GM12878 (cell line): Measurements from ENCODE around the gene CD84. TPM values are rescaled to one million over a fixed set of nuclear protein-coding genes. Genes with fewer than 3 reads are reported as not detected.

Experiments used
- CHD2 ChIP-seq: IDR thresholded peaks from 2 replicates; pipeline ENCODE4 v1.6.1; 2011; ENCODE audit warnings: low read depth, low read length, improper control_type of control experiment, borderline replicate concordance
- EED ChIP-seq: sonication (generic); IDR thresholded peaks from 2 replicates; pipeline ENCODE4 v1.6.1; 2016; ENCODE audit warnings: antibody characterized with exemption, low read depth
- EGR1 ChIP-seq, 2 experiments: IDR thresholded peaks; 1 replicate in 1 of 2; 2 replicates in 1 of 2; pipeline ENCODE4 v1.6.1; 2011 to 2012; ENCODE audit warnings: low read depth in 2 of 2, low read length in 2 of 2, borderline replicate concordance in 1 of 2, mild to moderate bottlenecking in 1 of 2, moderate library complexity in 1 of 2
- FOXM1 ChIP-seq: IDR thresholded peaks from 2 replicates; pipeline ENCODE4 v1.6.1; 2012; ENCODE audit warnings: low read depth, mild to moderate bottlenecking, inconsistent platforms, low read length, moderate library complexity
- LARP7 ChIP-seq: fragments of 450-650 bp; IDR thresholded peaks from 2 replicates; pipeline ENCODE4 v1.6.1; 2017; ENCODE audit warnings: mild to moderate bottlenecking
- MEF2A ChIP-seq: IDR thresholded peaks from 2 replicates; pipeline ENCODE4 v1.6.1; 2011; ENCODE audit warnings: low read depth, mild to moderate bottlenecking, low read length, moderate library complexity; ENCODE audit not compliant: insufficient read depth
- MTA2 ChIP-seq: fragments of 450-650 bp; IDR thresholded peaks from 2 replicates; pipeline ENCODE4 v1.6.1; 2016; ENCODE audit warnings: low read depth, mild to moderate bottlenecking, moderate library complexity
- PML ChIP-seq: IDR thresholded peaks from 2 replicates; pipeline ENCODE4 v1.6.1; 2012; ENCODE audit warnings: low read length, inconsistent platforms
- SREBF2 ChIP-seq: IDR thresholded peaks from 2 replicates; pipeline ENCODE4 v1.6.1; 2012; ENCODE audit warnings: mild to moderate bottlenecking, low read length
- SRF ChIP-seq, 2 experiments: IDR thresholded peaks; 2 replicates each; pipeline ENCODE4 v1.6.1; 2011; ENCODE audit warnings: low read depth in 2 of 2, low read length in 2 of 2, mild to moderate bottlenecking in 1 of 2, moderate library complexity in 1 of 2
- STAT1 ChIP-seq: fragments of 450-650 bp; conservative IDR thresholded peaks from 2 replicates; pipeline ENCODE4 v1.6.1; 2014; ENCODE audit warnings: antibody characterized with exemption, mild to moderate bottlenecking
- STAT3 ChIP-seq: IDR thresholded peaks from 2 replicates; pipeline ENCODE4 v1.6.1; 2011; ENCODE audit warnings: low read depth, low read length, improper control_type of control experiment
- SUZ12 ChIP-seq: fragments of 200-600 bp; sonication (generic); IDR thresholded peaks from one replicate; pipeline ENCODE4 v1.6.1; 2018; ENCODE audit warnings: antibody characterized with exemption, mild to moderate bottlenecking; ENCODE audit not compliant: unreplicated experiment
- TAF1 ChIP-seq: IDR thresholded peaks from 2 replicates; pipeline ENCODE4 v1.6.1; 2011; ENCODE audit warnings: mild to moderate bottlenecking, low read depth, low read length, borderline replicate concordance
- ZBED1 ChIP-seq: IDR thresholded peaks from 2 replicates; pipeline ENCODE4 v1.6.1; 2016; ENCODE audit warnings: borderline replicate concordance
- polyA plus RNA-seq, 11 experiments: library from polyadenylated mRNA; depleted of rRNA in 4 of 11; unstranded in 6 of 11; stranded (reverse) in 5 of 11; fragments of >200 nt; fragmentation: Nextera tagmentation in 4 of 11; fragmentation: Illumina TruSeq in 1 of 11; extraction: Ambion mirVana in 4 of 11; extraction: Trizol in 1 of 11; gene quantifications; 1 replicate in 1 of 11; 2 replicates in 10 of 11; pipeline versions ENCODE4 v1.2.1 to v1.2.3, GENCODE V29; 2011 to 2016; ENCODE audit warnings: inconsistent platforms in 2 of 11, missing spikeins in 2 of 11, low read depth in 1 of 11
- total RNA-seq, 4 experiments: library from RNA; depleted of rRNA in 3 of 4; stranded (reverse); fragments of >200 nt in 3 of 4; fragmentation: Illumina TruSeq in 1 of 4; extraction: Trizol in 1 of 4; gene quantifications; 2 replicates each; pipeline versions ENCODE4 v1.2.1 to v1.2.3, GENCODE V29; 2013 to 2021
- TF ChIP-seq, protein P1 (sequence below), 3 experiments: IDR thresholded peaks in 2 of 3; conservative IDR thresholded peaks in 1 of 3; 2 replicates each; pipeline ENCODE4 v1.5.1; 2011; ENCODE audit warnings: low read depth in 3 of 3, low read length in 3 of 3, mild to moderate bottlenecking in 3 of 3, control low read depth in 2 of 3, moderate library complexity in 2 of 3, inconsistent platforms in 1 of 3, mixed read lengths in 1 of 3; ENCODE audit not compliant: control insufficient read depth in 2 of 3, insufficient read depth in 1 of 3; ENCODE audit errors: extremely low read depth in 1 of 3
- TF ChIP-seq, protein P2 (sequence below): fragments of 450-650 bp; IDR thresholded peaks from 2 replicates; pipeline ENCODE4 v1.6.1; 2016; ENCODE audit warnings: mild to moderate bottlenecking
- TF ChIP-seq, protein P3 (sequence below): IDR thresholded peaks from 2 replicates; pipeline ENCODE4 v1.6.1; 2011; ENCODE audit warnings: mild to moderate bottlenecking, low read depth, low read length, moderate library complexity; ENCODE audit not compliant: insufficient replicate concordance
- TF ChIP-seq, protein P4 (sequence below): IDR thresholded peaks from 2 replicates; pipeline ENCODE4 v1.6.1; 2012; ENCODE audit warnings: low read depth, low read length, improper control_type of control experiment
- TF ChIP-seq, protein P5 (sequence below): fragments of 450-650 bp; formaldehyde crosslinking; IDR thresholded peaks from 2 replicates; pipeline ENCODE4 v1.5.0; 2022; ENCODE audit warnings: mild to moderate bottlenecking, missing genetic modification characterization

The CD84 gene
- total and polyA plus RNA-seq, 10 of the 15 experiments (the other 5 are each of a cell fraction or from before 2014, with no cell fraction given), result 3.4 to 20.3 (median 11.7) TPM

DNA sequence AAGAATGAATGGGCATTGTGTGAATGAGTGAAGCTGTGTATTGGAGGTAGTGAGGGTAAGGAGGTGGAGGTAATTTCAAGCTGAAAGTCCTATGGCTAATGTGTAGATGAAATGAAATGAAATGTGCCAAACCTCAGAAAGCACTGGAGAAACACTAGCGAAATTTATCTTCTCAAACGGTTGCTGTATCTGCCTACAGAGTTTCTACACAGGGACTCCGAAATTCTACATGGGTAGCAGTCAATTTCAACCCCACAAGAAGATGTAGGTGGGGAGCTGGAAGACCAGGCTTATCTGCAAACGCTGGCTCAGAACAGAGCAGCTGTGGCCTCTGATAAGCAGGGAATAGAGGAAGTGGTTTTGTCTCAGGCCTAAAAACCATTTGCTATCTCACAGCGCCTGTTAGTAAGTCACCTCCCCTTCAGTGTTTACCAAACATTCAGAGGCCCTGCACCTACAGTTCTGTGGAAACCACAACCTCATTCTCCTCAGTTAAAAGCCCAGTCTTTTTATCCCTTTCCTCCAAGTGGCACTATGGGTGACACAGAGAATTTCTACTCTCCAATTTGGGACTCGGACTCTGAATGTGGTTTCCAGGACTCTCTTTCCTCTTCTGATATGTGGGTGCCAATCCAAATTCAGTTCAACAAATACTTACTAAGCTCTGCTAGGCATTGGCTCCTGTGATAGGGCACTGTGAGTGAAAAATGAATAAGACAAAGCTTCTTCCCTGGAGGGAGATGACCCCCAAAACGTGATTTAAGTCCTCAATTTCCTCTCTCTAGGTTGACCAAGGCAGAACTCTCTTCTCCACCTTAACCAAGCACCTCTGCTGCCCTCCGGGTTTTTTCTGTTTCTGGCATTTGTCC is 39.1 kb downstream of the CD84 start (continued):
- no peak; the same call in 1 of the 2 replicates for TF ChIP-seq MEF2A
- peak; percentile 48; the same call in 1 of the 2 replicates for TF ChIP-seq PML
- TF ChIP-seq, protein P1, sequence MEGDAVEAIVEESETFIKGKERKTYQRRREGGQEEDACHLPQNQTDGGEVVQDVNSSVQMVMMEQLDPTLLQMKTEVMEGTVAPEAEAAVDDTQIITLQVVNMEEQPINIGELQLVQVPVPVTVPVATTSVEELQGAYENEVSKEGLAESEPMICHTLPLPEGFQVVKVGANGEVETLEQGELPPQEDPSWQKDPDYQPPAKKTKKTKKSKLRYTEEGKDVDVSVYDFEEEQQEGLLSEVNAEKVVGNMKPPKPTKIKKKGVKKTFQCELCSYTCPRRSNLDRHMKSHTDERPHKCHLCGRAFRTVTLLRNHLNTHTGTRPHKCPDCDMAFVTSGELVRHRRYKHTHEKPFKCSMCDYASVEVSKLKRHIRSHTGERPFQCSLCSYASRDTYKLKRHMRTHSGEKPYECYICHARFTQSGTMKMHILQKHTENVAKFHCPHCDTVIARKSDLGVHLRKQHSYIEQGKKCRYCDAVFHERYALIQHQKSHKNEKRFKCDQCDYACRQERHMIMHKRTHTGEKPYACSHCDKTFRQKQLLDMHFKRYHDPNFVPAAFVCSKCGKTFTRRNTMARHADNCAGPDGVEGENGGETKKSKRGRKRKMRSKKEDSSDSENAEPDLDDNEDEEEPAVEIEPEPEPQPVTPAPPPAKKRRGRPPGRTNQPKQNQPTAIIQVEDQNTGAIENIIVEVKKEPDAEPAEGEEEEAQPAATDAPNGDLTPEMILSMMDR (IDR thresholded peaks at IDR 0.05 in 2 of 3, conservative IDR thresholded peaks at IDR 0.05 in 1 of 3; ENCODE audit: control insufficient read depth in 2 of 3, extremely low read depth in 1 of 3, insufficient read depth in 1 of 3, low read depth in 3 of 3, low read length in 3 of 3), result no peak
- TF ChIP-seq, protein P2, sequence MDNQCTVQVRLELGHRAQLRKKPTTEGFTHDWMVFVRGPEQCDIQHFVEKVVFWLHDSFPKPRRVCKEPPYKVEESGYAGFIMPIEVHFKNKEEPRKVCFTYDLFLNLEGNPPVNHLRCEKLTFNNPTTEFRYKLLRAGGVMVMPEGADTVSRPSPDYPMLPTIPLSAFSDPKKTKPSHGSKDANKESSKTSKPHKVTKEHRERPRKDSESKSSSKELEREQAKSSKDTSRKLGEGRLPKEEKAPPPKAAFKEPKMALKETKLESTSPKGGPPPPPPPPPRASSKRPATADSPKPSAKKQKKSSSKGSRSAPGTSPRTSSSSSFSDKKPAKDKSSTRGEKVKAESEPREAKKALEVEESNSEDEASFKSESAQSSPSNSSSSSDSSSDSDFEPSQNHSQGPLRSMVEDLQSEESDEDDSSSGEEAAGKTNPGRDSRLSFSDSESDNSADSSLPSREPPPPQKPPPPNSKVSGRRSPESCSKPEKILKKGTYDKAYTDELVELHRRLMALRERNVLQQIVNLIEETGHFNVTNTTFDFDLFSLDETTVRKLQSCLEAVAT, result peak; percentile 78
- TF ChIP-seq SRF (IDR thresholded peaks at IDR 0.05; ENCODE audit: low read depth in 2 of 2, low read length in 2 of 2), result no peak
- TF ChIP-seq ZBED1, result peak; percentile 75; the same call in 1 of the 2 replicates
- TF ChIP-seq, protein P3, sequence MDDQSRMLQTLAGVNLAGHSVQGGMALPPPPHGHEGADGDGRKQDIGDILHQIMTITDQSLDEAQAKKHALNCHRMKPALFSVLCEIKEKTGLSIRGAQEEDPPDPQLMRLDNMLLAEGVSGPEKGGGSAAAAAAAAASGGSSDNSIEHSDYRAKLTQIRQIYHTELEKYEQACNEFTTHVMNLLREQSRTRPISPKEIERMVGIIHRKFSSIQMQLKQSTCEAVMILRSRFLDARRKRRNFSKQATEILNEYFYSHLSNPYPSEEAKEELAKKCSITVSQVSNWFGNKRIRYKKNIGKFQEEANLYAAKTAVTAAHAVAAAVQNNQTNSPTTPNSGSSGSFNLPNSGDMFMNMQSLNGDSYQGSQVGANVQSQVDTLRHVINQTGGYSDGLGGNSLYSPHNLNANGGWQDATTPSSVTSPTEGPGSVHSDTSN, result no peak
- TF ChIP-seq TAF1, result peak; percentile 71
- TF ChIP-seq STAT3, result no peak
- TF ChIP-seq SREBF2, result no peak
- TF ChIP-seq CHD2, result 0 out of 2 replicates have a peak, but pooled peaks have one; percentile 40
- TF ChIP-seq EED, result peak; percentile 68; the same call in 1 of the 2 replicates
- TF ChIP-seq STAT1, result no peak
- no peak for TF ChIP-seq LARP7
- TF ChIP-seq, protein P4, sequence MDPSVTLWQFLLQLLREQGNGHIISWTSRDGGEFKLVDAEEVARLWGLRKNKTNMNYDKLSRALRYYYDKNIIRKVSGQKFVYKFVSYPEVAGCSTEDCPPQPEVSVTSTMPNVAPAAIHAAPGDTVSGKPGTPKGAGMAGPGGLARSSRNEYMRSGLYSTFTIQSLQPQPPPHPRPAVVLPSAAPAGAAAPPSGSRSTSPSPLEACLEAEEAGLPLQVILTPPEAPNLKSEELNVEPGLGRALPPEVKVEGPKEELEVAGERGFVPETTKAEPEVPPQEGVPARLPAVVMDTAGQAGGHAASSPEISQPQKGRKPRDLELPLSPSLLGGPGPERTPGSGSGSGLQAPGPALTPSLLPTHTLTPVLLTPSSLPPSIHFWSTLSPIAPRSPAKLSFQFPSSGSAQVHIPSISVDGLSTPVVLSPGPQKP, result no peak
- TF ChIP-seq MTA2, result peak; percentile 73
- no peak for TF ChIP-seq SUZ12
- TF ChIP-seq, protein P5, sequence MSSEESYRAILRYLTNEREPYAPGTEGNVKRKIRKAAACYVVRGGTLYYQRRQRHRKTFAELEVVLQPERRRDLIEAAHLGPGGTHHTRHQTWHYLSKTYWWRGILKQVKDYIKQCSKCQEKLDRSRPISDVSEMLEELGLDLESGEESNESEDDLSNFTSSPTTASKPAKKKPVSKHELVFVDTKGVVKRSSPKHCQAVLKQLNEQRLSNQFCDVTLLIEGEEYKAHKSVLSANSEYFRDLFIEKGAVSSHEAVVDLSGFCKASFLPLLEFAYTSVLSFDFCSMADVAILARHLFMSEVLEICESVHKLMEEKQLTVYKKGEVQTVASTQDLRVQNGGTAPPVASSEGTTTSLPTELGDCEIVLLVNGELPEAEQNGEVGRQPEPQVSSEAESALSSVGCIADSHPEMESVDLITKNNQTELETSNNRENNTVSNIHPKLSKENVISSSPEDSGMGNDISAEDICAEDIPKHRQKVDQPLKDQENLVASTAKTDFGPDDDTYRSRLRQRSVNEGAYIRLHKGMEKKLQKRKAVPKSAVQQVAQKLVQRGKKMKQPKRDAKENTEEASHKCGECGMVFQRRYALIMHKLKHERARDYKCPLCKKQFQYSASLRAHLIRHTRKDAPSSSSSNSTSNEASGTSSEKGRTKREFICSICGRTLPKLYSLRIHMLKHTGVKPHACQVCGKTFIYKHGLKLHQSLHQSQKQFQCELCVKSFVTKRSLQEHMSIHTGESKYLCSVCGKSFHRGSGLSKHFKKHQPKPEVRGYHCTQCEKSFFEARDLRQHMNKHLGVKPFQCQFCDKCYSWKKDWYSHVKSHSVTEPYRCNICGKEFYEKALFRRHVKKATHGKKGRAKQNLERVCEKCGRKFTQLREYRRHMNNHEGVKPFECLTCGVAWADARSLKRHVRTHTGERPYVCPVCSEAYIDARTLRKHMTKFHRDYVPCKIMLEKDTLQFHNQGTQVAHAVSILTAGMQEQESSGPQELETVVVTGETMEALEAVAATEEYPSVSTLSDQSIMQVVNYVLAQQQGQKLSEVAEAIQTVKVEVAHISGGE (CRISPR knock-in tag), result no peak
- TF ChIP-seq FOXM1, result peak; percentile 37
- TF ChIP-seq EGR1 (IDR thresholded peaks at IDR 0.05; ENCODE audit: borderline replicate concordance in 1 of 2, low read depth in 2 of 2, low read length in 2 of 2), result no peak
